ENCODE data around the gene ACSL6.

- no peak for TF ChIP-seq CTCF (IDR thresholded peaks at IDR 0.05)
- TF ChIP-seq POLR2A (IDR thresholded peaks at IDR 0.05), result no peak
These were observed 44.0 kb upstream of the ACSL6 start for GRCh38 chr5:132055441-132055807.

Data from uterus (tissue), 2 donors.